ENCODE measurements around the gene HOXB5.
A peak's percentile ranks its signal among the peaks of the same experiment; 100 is the strongest.

HOXB5 gene

GRCh38 chr17:48617471-48618255 is 24.1 kb upstream of the HOXB5 start:
- FAIRE-seq (no peak), DNase-seq (ENCODE audit: insufficient read length, low spot score) (no peak)

- FAIRE-seq, result no peak
- no peak for DNase-seq (ENCODE audit: insufficient read length, low spot score)
These were observed 23.3 kb upstream of the HOXB5 start for GRCh38 chr17:48616717-48617470.

GRCh38 chr17:48615963-48616716 is 22.6 kb upstream of the HOXB5 start:
- no peak for DNase-seq (ENCODE audit: insufficient read length, low spot score)
- no peak for FAIRE-seq

GRCh38 chr17:48615047-48615962 is 21.7 kb upstream of the HOXB5 start, which contains the start of gene HOXB8:
Gene HOXB8 (minus strand): TSS chr17:48615292. CDS start chr17:48614704, 588 bp downstream.
- FAIRE-seq (peak; percentile 53), DNase-seq (ENCODE audit: insufficient read length, low spot score) (no peak)

- FAIRE-seq (peak; percentile 37), DNase-seq (ENCODE audit: insufficient read length, low spot score) (no peak)
These were observed 20.5 kb upstream of the HOXB5 start for GRCh38 chr17:48613862-48614694.

GRCh38 chr17:48612854-48613691 is 19.5 kb upstream of the HOXB5 start:
- peak; percentile 88 for FAIRE-seq
- peak; percentile 74 for DNase-seq (ENCODE audit: insufficient read length, low spot score)

GRCh38 chr17:48612456-48612853 is 18.9 kb upstream of the HOXB5 start:
- no peak for FAIRE-seq
- no peak for DNase-seq (ENCODE audit: insufficient read length, low spot score)

- peak; percentile 45 for FAIRE-seq
These were observed 18.3 kb upstream of the HOXB5 start for GRCh38 chr17:48611681-48612455.

GRCh38 chr17:48611213-48611612 is 17.6 kb upstream of the HOXB5 start:
- peak; percentile 37 for FAIRE-seq
- DNase-seq (ENCODE audit: insufficient read length, low spot score), result no peak

More at GRCh38 chr17:48611681-48612455, 18.3 kb upstream of the HOXB5 start:
- no peak for DNase-seq (ENCODE audit: insufficient read length, low spot score)

GRCh38 chr17:48610282-48611211 is 17.0 kb upstream of the HOXB5 start, which contains the start of gene HOXB7:
Gene HOXB7 (minus strand): TSS chr17:48611017. CDS start chr17:48610918, 99 bp downstream.
- DNase-seq (ENCODE audit: insufficient read length, low spot score) (peak; percentile 80), FAIRE-seq (peak; percentile 96)

- no peak for DNase-seq (ENCODE audit: insufficient read length, low spot score)
- no peak for FAIRE-seq
These were observed 16.2 kb upstream of the HOXB5 start for GRCh38 chr17:48609759-48610281.

- FAIRE-seq (no peak), DNase-seq (ENCODE audit: insufficient read length, low spot score) (no peak)
These were observed 15.5 kb upstream of the HOXB5 start for GRCh38 chr17:48609033-48609432.

GRCh38 chr17:48608494-48608834 is 14.9 kb upstream of the HOXB5 start:
- FAIRE-seq (no peak), DNase-seq (ENCODE audit: insufficient read length, low spot score) (no peak)

GRCh38 chr17:48606892-48607614 is 13.5 kb upstream of the HOXB5 start:
- FAIRE-seq, result no peak
- DNase-seq (ENCODE audit: insufficient read length, low spot score), result no peak

All from GM19239 (cell line).